Naive thymus-derived CD4-positive, alpha-beta T cell (primary cell): Measurements from ENCODE around the gene NUP210L. TPM values are rescaled to one million over a fixed set of nuclear protein-coding genes. Genes with fewer than 3 reads are reported as not detected.
A peak's percentile ranks its signal among the peaks of the same experiment; 100 is the strongest.
"Not testable (repeated sequence)": the region's sequence is repeated elsewhere in the genome, so short reads cannot be mapped to it uniquely, and the experiment has no call there.

ENCODE experiments used
- ATAC-seq: fragments of 150-1000 bp; cut with Tn5 transposase; 2 replicates; pipeline ENCODE4 v1.10.0; 2021; ENCODE audit warnings: mild to moderate bottlenecking, moderate library complexity
- CTCF ChIA-PET: fragments of 350-600 bp; sonication (Branson Sonifier 250); formaldehyde crosslinking; loops from one replicate; lab custom pipeline; 2021; ENCODE audit warnings: antibody characterized with exemption; lab: Charles Lee
- POLR2A ChIA-PET: fragments of 350-600 bp; sonication (Branson Sonifier 250); formaldehyde crosslinking; loops from one replicate; lab custom pipeline; 2021; ENCODE audit warnings: antibody characterized with exemption, inconsistent platforms; lab: Charles Lee
- DNase-seq, 9 donors: peaks; one replicate each; pipeline versions ENCODE4 v3.0.0 to v3.0.0-alpha.2; 2020 to 2022; ENCODE audit warnings: mixed read lengths in 1 of 9
- H3K27ac ChIP-seq: one replicate; pipeline ENCODE4 v1.7.0; 2013; ENCODE audit warnings: mild to moderate bottlenecking, low read depth, low read length, moderate library complexity
- H3K27me3 ChIP-seq, 2 donors: one replicate each; pipeline ENCODE4 v1.7.0; 2013; ENCODE audit warnings: low read length in 2 of 2, mild to moderate bottlenecking in 2 of 2, moderate library complexity in 2 of 2; ENCODE audit not compliant: control insufficient read depth in 2 of 2, insufficient read depth in 2 of 2
- H3K36me3 ChIP-seq, 3 experiments: 1 replicate in 2 of 3; 2 replicates in 1 of 3; pipeline ENCODE4 v1.7.0; 2013; ENCODE audit warnings: low read length in 3 of 3, mild to moderate bottlenecking in 3 of 3, moderate library complexity in 1 of 3; ENCODE audit not compliant: insufficient read depth in 3 of 3, control insufficient read depth in 2 of 3
- H3K4me1 ChIP-seq, 2 donors: one replicate each; pipeline ENCODE4 v1.7.0; 2013; ENCODE audit warnings: low read length in 2 of 2, mild to moderate bottlenecking in 2 of 2, moderate library complexity in 1 of 2; ENCODE audit not compliant: control insufficient read depth in 2 of 2, insufficient read depth in 2 of 2
- H3K4me3 ChIP-seq: 2 replicates; pipeline ENCODE4 v1.7.0; 2013; ENCODE audit warnings: mild to moderate bottlenecking, low read length
- H3K9me3 ChIP-seq, 3 experiments: 1 replicate in 2 of 3; 2 replicates in 1 of 3; pipeline ENCODE4 v1.7.0; 2013; ENCODE audit warnings: low read length in 3 of 3; ENCODE audit not compliant: control insufficient read depth in 2 of 3
- H3K27ac Mint-ChIP-seq, 9 donors: one replicate each; pipeline ENCODE4 v1.8.0; 2020 to 2022; ENCODE audit warnings: mixed read lengths in 9 of 9, mild to moderate bottlenecking in 8 of 9, moderate library complexity in 5 of 9, inconsistent platforms in 2 of 9
- H3K27me3 Mint-ChIP-seq, 5 donors: one replicate each; pipeline ENCODE4 v1.8.0; 2021 to 2022; ENCODE audit warnings: mixed read lengths in 5 of 5, mild to moderate bottlenecking in 1 of 5
- H3K36me3 Mint-ChIP-seq, 5 donors: one replicate each; pipeline ENCODE4 v1.8.0; 2020 to 2022; ENCODE audit warnings: mixed read lengths in 5 of 5, mild to moderate bottlenecking in 3 of 5, inconsistent platforms in 1 of 5
- H3K4me1 Mint-ChIP-seq, 7 donors: one replicate each; pipeline ENCODE4 v1.8.0; 2020 to 2022; ENCODE audit warnings: mixed read lengths in 7 of 7, mild to moderate bottlenecking in 3 of 7, inconsistent platforms in 1 of 7
- H3K4me3 Mint-ChIP-seq, 10 donors: one replicate each; pipeline ENCODE4 v1.8.0; 2020 to 2022; ENCODE audit warnings: mild to moderate bottlenecking in 10 of 10, mixed read lengths in 10 of 10, moderate library complexity in 6 of 10, inconsistent platforms in 2 of 10
- H3K9me3 Mint-ChIP-seq, 11 donors: one replicate each; pipeline ENCODE4 v1.8.0; 2020 to 2022; ENCODE audit warnings: mixed read lengths in 11 of 11, mild to moderate bottlenecking in 4 of 11, inconsistent platforms in 1 of 11, moderate library complexity in 1 of 11
- intact Hi-C, 2 donors: fragments of 100-400 bp; cut with micrococcal nuclease; formaldehyde crosslinking; loops; one replicate each; pipeline ENCODE4 v1.15.1; 2023
- polyA plus RNA-seq, 2 donors: library from polyadenylated mRNA; unstranded; fragments of 300-500 nt; fragmentation: Illumina TruSeq; gene quantifications; one replicate each; pipeline ENCODE4 v1.2.3, GENCODE V29; 2021
- total RNA-seq, 6 experiments: library from RNA in 5 of 6; stranded (reverse) in 5 of 6; gene quantifications; 1 replicate in 5 of 6; 2 replicates in 1 of 6; pipeline ENCODE4 v1.2.3 and lab custom pipeline; 2021 to 2026

NUP210L gene
- total and polyA plus RNA-seq, 7 experiments from 2014 or later, result 0.11 to 0.16 (median 0.15) TPM; not detected in 3

- CTCF ChIA-PET, result no interaction called here
- H3K9me3 ChIP-seq, result no peaks in the 10 kb centered on the region
- DNase-seq (no peak), ATAC-seq (no peak)
- Mint-ChIP-seq H3K4me3 (no peak overlapping the region), H3K27me3 (no peaks in the 10 kb centered on the region), H3K36me3 (peaks cover 0 to 3% (median 0%) of the 10 kb centered on the region in 5 donors), H3K27ac (no peak overlapping the region), H3K4me1 (no peaks in the 10 kb centered on the region), H3K9me3 (no peaks in the 10 kb centered on the region)
- H3K4me3 ChIP-seq, result no peak overlapping the region
- H3K27me3 ChIP-seq, result no peaks in the 10 kb centered on the region
- no peaks in the 10 kb centered on the region for H3K36me3 ChIP-seq
- no peaks in the 10 kb centered on the region for H3K4me1 ChIP-seq
- H3K27ac ChIP-seq, result no peak overlapping the region
- POLR2A ChIA-PET, result no interaction called here
- intact Hi-C loops, result no loop called here
Observed at GRCh38 chr1:154006136-154006535, 148.7 kb downstream of the NUP210L start.

- Histone ChIP-seq H3K4me3 (no peak overlapping the region), H3K27me3 (no peaks in the 10 kb centered on the region), H3K36me3 (peaks cover 0 to 4% (median 2%) of the 10 kb centered on the region in 3 experiments), H3K9me3 (no peaks in the 10 kb centered on the region), H3K27ac (no peak overlapping the region), H3K4me1 (no peaks in the 10 kb centered on the region)
- H3K36me3 Mint-ChIP-seq, result peaks cover 4 to 6% (median 4%) of the 10 kb centered on the region in 5 donors
- no peaks in the 10 kb centered on the region for H3K27me3 Mint-ChIP-seq
- no peak for ATAC-seq
- POLR2A ChIA-PET, result interaction anchor here (0.6 to 4.9 kb wide), 2 partner anchors 9 to 133 kb away, joined by 6 to 38 read pairs; partner anchors contain the start of gene RPS27
- H3K4me3 Mint-ChIP-seq, result no peak overlapping the region
- H3K27ac Mint-ChIP-seq, result no peak overlapping the region
- CTCF ChIA-PET, result interaction anchor here (1.1 kb wide), 1 partner anchor 19 kb away, joined by 6 read pairs; no protein-coding TSS in a partner anchor
- no peak for DNase-seq
- intact Hi-C loops, result no loop called here
- no peaks in the 10 kb centered on the region for H3K9me3 Mint-ChIP-seq
- H3K4me1 Mint-ChIP-seq, result peaks cover 0 to 4% (median 3%) of the 10 kb centered on the region in 7 donors
Observed at GRCh38 chr1:154000420-154000819, 154.5 kb downstream of the NUP210L start.

- intact Hi-C loops, result loop anchor here in 1 of 2 donors (10.0 kb wide), 1 partner anchor 462 kb away; the partner anchor contains the start of gene S100A6
- Mint-ChIP-seq H3K36me3 (peaks cover 10 to 26% (median 18%) of the 10 kb centered on the region in 5 donors), H3K27ac (peak overlapping the region in 2 of 9 donors; percentile 56 to 65), H3K4me1 (peaks cover 8 to 34% (median 17%) of the 10 kb centered on the region in 7 donors)
- Histone ChIP-seq H3K36me3 (peaks cover 7 to 36% (median 27%) of the 10 kb centered on the region in 3 experiments), H3K4me1 (peaks cover 12 to 20% of the 10 kb centered on the region in 2 donors)
- POLR2A ChIA-PET, CTCF ChIA-PET, H3K27ac ChIP-seq, H3K4me3 ChIP-seq, H3K9me3 ChIP-seq, ATAC-seq, H3K9me3 Mint-ChIP-seq, H3K27me3 Mint-ChIP-seq, DNase-seq, H3K27me3 ChIP-seq, H3K4me3 Mint-ChIP-seq: not testable (repeated sequence)
Observed at GRCh38 chr1:153996882-153997281, 158.0 kb downstream of the NUP210L start.

GRCh38 chr1:153995640-153996039 is 159.2 kb downstream of the NUP210L start:
- Mint-ChIP-seq H3K27ac (peak overlapping the region in 5 of 9 donors; percentile 45 to 84 (median 71)), H3K4me1 (peaks cover 15 to 43% (median 26%) of the 10 kb centered on the region in 7 donors), H3K27me3 (peaks cover 0 to under 1% (median 0%) of the 10 kb centered on the region in 5 donors), H3K36me3 (peaks cover 10 to 34% (median 29%) of the 10 kb centered on the region in 5 donors), H3K4me3 (peak overlapping the region in 1 of 10 donors; percentile 51), H3K9me3 (peaks cover 0 to 6% (median 0%) of the 10 kb centered on the region in 11 donors)
- ATAC-seq, result no peak
- DNase-seq, result no peak
- Histone ChIP-seq H3K4me1 (peaks cover 18 to 27% of the 10 kb centered on the region in 2 donors), H3K27me3 (no peaks in the 10 kb centered on the region), H3K36me3 (peaks cover 7 to 42% (median 29%) of the 10 kb centered on the region in 3 experiments), H3K4me3 (no peak overlapping the region), H3K9me3 (no peaks in the 10 kb centered on the region), H3K27ac (no peak overlapping the region)
- ChIA-PET CTCF (interaction anchor here (0.7 kb wide), 1 partner anchor 1943 kb away, joined by 3 read pairs; no protein-coding TSS in a partner anchor), POLR2A (interaction anchor here (0.6 to 1.1 kb wide), 4 partner anchors 18 to 269 kb away, joined by 3 to 4 read pairs (median 4); partner anchors contain the start of gene JTB)
- intact Hi-C loops, result loop anchor here in 1 of 2 donors (10.0 kb wide), 1 partner anchor 461 kb away; the partner anchor contains the start of gene S100A6

DNA sequence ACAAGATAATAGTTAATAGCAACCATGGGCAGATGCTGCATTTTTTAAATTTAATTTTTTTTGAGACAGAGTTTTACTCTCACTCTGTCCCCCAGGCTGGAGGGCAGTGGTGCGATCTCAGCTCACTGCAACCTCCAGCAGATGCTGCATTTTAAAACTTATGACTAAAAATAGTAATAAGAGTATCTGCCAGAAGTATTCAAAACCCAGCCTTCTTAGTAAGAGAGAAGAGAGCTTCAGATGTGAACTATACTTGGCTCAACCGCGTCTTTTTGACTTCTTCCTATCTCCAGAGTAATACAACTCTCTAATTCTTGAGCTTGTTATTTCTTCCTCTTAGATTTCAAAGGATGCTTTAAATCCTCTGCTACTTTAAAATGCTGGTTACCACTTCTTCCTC is 159.7 kb downstream of the NUP210L start:
- Histone ChIP-seq H3K9me3 (no peaks in the 10 kb centered on the region), H3K27me3 (no peaks in the 10 kb centered on the region), H3K4me3 (no peak overlapping the region), H3K36me3 (peaks cover 7 to 43% (median 29%) of the 10 kb centered on the region in 3 experiments), H3K4me1 (peaks cover 18 to 28% of the 10 kb centered on the region in 2 donors), H3K27ac (no peak overlapping the region)
- Mint-ChIP-seq H3K9me3 (peaks cover 0 to 8% (median 0%) of the 10 kb centered on the region in 11 donors), H3K36me3 (peaks cover 10 to 34% (median 31%) of the 10 kb centered on the region in 5 donors), H3K27ac (peak overlapping the region in 6 of 9 donors; percentile 45 to 84 (median 58)), H3K4me3 (peak overlapping the region in 1 of 10 donors; percentile 51), H3K27me3 (peaks cover 0 to 2% (median 0%) of the 10 kb centered on the region in 5 donors), H3K4me1 (peaks cover 18 to 47% (median 30%) of the 10 kb centered on the region in 7 donors)
- DNase-seq, result no peak
- intact Hi-C loops, result loop anchor here in 1 of 2 donors (10.0 kb wide), 1 partner anchor 460 kb away; the partner anchor contains the start of gene S100A6
- ChIA-PET POLR2A (interaction anchor here (0.6 to 1.1 kb wide), 4 partner anchors 18 to 269 kb away, joined by 3 to 4 read pairs (median 4); partner anchors contain the start of gene JTB), CTCF (no interaction called here)
- no peak for ATAC-seq

GRCh38 chr1:153991806-153992205 is 163.1 kb downstream of the NUP210L start:
- peaks cover 7 to 43% (median 29%) of the 10 kb centered on the region in 3 experiments for H3K36me3 ChIP-seq
- DNase-seq (no peak), ATAC-seq (no peak)
- peaks cover 0 to 2% (median 0%) of the 10 kb centered on the region in 5 donors for H3K27me3 Mint-ChIP-seq
- ChIA-PET POLR2A (interaction anchor here (0.6 to 10.4 kb wide), 25 partner anchors 9 to 452 kb away, joined by 3 to 157 read pairs (median 12); partner anchors contain the start of genes CHTOP, CREB3L4, CRTC2 and DENND4B), CTCF (interaction anchor here (0.6 to 8.0 kb wide), 4 partner anchors 15 to 273 kb away, joined by 3 to 84 read pairs (median 4); no protein-coding TSS in a partner anchor)
- peaks cover 10 to 34% (median 31%) of the 10 kb centered on the region in 5 donors for H3K36me3 Mint-ChIP-seq
- peak overlapping the region; percentile 82 for H3K4me3 ChIP-seq
- H3K4me3 Mint-ChIP-seq, result peak overlapping the region; percentile 83 to 99 (median 96)
- peaks cover 21 to 34% of the 10 kb centered on the region in 2 donors for H3K4me1 ChIP-seq
- intact Hi-C loops, result loop anchor here (2.0 to 10.0 kb wide), 5 partner anchors 33 to 457 kb away; partner anchors contain the start of genes ATP8B2 (in 1 of the 2), CRTC2 (in 1 of the 2), ILF2 (in 1 of the 2) and NUP210L (in 1 of the 2)
- H3K9me3 ChIP-seq, result no peaks in the 10 kb centered on the region
- H3K4me1 Mint-ChIP-seq, result peaks cover 25 to 54% (median 39%) of the 10 kb centered on the region in 7 donors
- H3K27ac Mint-ChIP-seq, result peak overlapping the region; percentile 92 to 100 (median 99)
- no peaks in the 10 kb centered on the region for H3K27me3 ChIP-seq
- H3K9me3 Mint-ChIP-seq, result peaks cover 0 to 10% (median 0%) of the 10 kb centered on the region in 11 donors
- peak overlapping the region; percentile 99 for H3K27ac ChIP-seq
